Spleen (tissue), 11 donors: ENCODE results near the gene KRTAP1-5. TPM values are rescaled to one million over a fixed set of nuclear protein-coding genes. Genes with fewer than 3 reads are reported as not detected.

Source experiments
- DNase-seq: peaks from one replicate; pipeline ENCODE4 v3.0.0-alpha.2; 2020
- H3K27ac ChIP-seq, 8 donors: fragments of 200-600 bp; sonication (generic) in 7 of 8; 1 replicate in 4 of 8; 2 replicates in 4 of 8; pipeline versions ENCODE4 v1.5.0 to v1.8.0; 2016 to 2021; ENCODE audit warnings: inconsistent platforms in 4 of 8, mild to moderate bottlenecking in 4 of 8, moderate library complexity in 1 of 8
- H3K27me3 ChIP-seq, 7 donors: fragments of 200-600 bp; sonication (generic) in 6 of 7; replicated peaks in 1 of 7; 1 replicate in 4 of 7; 2 replicates in 3 of 7; pipeline versions ENCODE4 v1.5.0 to v1.8.0; 2016 to 2021; ENCODE audit warnings: inconsistent platforms in 3 of 7, mild to moderate bottlenecking in 1 of 7
- H3K36me3 ChIP-seq, 6 donors: fragments of 200-600 bp; sonication (generic) in 5 of 6; 1 replicate in 4 of 6; 2 replicates in 2 of 6; pipeline versions ENCODE4 v1.5.0 to v1.8.0; 2016 to 2021; ENCODE audit warnings: inconsistent platforms in 2 of 6
- H3K4me1 ChIP-seq, 6 donors: fragments of 200-600 bp; sonication (generic) in 5 of 6; 1 replicate in 3 of 6; 2 replicates in 3 of 6; pipeline versions ENCODE4 v1.5.0 to v1.8.0; 2016 to 2021; ENCODE audit warnings: inconsistent platforms in 3 of 6
- H3K4me3 ChIP-seq, 8 donors: fragments of 200-600 bp; sonication (generic) in 7 of 8; 1 replicate in 4 of 8; 2 replicates in 4 of 8; pipeline versions ENCODE4 v1.5.0 to v1.8.0; 2016 to 2021; ENCODE audit warnings: inconsistent platforms in 4 of 8, mild to moderate bottlenecking in 4 of 8, moderate library complexity in 2 of 8
- H3K9me3 ChIP-seq, 8 donors: fragments of 200-600 bp; sonication (generic) in 7 of 8; 1 replicate in 4 of 8; 2 replicates in 4 of 8; pipeline versions ENCODE4 v1.5.0 to v1.8.0; 2016 to 2021; ENCODE audit warnings: inconsistent platforms in 4 of 8
- POLR2A ChIP-seq, 3 donors: fragments of 450-650 bp; IDR thresholded peaks; one replicate each; pipeline ENCODE4 v1.5.1; 2017; ENCODE audit warnings: antibody characterized with exemption in 3 of 3, mild to moderate bottlenecking in 1 of 3
- POLR2AphosphoS5 ChIP-seq, 3 donors: sonication (generic); formaldehyde crosslinking; IDR thresholded peaks; one replicate each; pipeline ENCODE4 v1.5.1; 2017; ENCODE audit warnings: antibody characterized with exemption in 3 of 3
- WGBS, 5 donors: extraction: QIAGEN DNeasy Blood & Tissue Kit in 3 of 5; methylation state at CpG; one replicate each; pipeline versions ENCODE4 v1.1.5 to v1.1.7; 2013 to 2018; 5-methylcytosine and 5-hydroxymethylcytosine counted together
- intact Hi-C: fragments of 100-400 bp; cut with DNase I; formaldehyde crosslinking; loops from one replicate; pipeline ENCODE4 v1.15.0; 2023; ENCODE audit warnings: low total_unique reads
- polyA plus RNA-seq, 3 donors: library from polyadenylated mRNA; stranded (reverse); fragments of 200-250 nt; gene quantifications; one replicate each; pipeline ENCODE4 v1.2.1, GENCODE V29; 2013
- total RNA-seq, 7 donors: library from RNA; depleted of rRNA in 3 of 7; stranded (reverse); fragments of >200 nt in 3 of 7; fragmentation: NEBNext Ultra II Directional in 4 of 7; extraction: Animal tissue kit (Norgen Biotek cat#: 25700) in 4 of 7; gene quantifications; one replicate each; pipeline versions ENCODE4 v1.1.0 to v1.2.1, GENCODE V29; 2016 to 2021
- TF ChIP-seq, protein P1 (sequence below), 11 experiments: fragments of 200-600 bp in 7 of 11; fragments of 450-650 bp in 4 of 11; sonication (generic) in 4 of 11; IDR thresholded peaks in 8 of 11; conservative IDR thresholded peaks in 3 of 11; 1 replicate in 7 of 11; 2 replicates in 4 of 11; pipeline versions ENCODE4 v1.4.0 to v1.8.0; 2016 to 2021; ENCODE audit warnings: antibody characterized with exemption in 11 of 11, inconsistent platforms in 4 of 11, mild to moderate bottlenecking in 1 of 11
- donor health status: healthy with polysubstance abuse.
- donor health status: DM: no; HTN: no; CAD: no; lungs with moderate emphysema.
- donor health status: DM: no; HTN: no; CAD: no.
- donor health status: Bipolar disorder and iron deficiency.
- donor health status: healthy.
- donor health status: DM: no; HTN: no; CAD: no.
- donor health status: DM: yes; HTN: yes; CAD: no.

Gene KRTAP1-5
- total and polyA plus RNA-seq, 10 donors = not detected

DNA sequence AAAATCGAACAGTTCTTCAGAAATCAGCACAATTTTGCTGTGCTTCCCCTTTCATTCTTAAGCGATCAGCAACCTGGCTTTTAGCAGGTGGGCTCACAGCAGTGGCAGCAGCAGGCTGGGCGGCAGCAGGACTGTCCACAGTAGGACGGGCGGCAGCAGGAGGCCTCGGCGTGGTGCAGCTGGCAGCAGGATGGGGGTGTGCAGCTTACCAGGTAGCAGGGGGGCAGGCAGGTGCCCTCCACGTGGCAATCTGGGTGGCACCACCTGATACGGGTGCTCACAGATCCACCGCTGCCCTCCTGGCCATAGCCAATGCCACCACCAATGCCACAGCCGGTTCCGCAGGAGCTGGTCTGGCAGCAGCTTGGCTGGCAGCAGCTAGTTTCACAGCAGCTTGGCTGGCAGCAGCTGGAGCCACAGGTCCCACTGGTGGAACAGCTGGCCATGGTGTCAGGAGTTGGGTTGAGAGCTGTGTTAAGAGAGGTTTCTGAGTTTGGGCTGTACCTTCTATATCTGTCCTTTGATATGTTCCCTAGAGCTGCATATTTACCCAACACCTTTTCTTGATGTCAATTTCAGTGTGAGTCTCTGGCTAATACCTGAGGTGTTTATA, 2.7 kb upstream of the KRTAP1-5 start, which contains the start of gene KRTAP1-4:
TSS of gene KRTAP1-4 (minus strand) at position 563 of the 613 bp plus-strand sequence. CDS start at position 446, 117 bp downstream.
- WGBS, 5 donors = 84 to 92% (median 85%) methylated on average over 8 to 12 of the region's 12 CpGs
- Histone ChIP-seq H3K27me3 (peaks cover 0 to 23% (median 4%) of the 10 kb centered on the region in 7 donors), H3K9me3 (no peaks in the 10 kb centered on the region), H3K4me1 (no peaks in the 10 kb centered on the region), H3K27ac (no peak within 1 kb of the TSS), H3K36me3 (no peaks in the 10 kb centered on the region), H3K4me3 (no peak within 1 kb of the TSS)
- intact Hi-C loops = no loop called here
- no peak for DNase-seq
- TF ChIP-seq POLR2A (IDR thresholded peaks at IDR 0.05) (no peak), POLR2AphosphoS5 (IDR thresholded peaks at IDR 0.05) (no peak)
- TF ChIP-seq, protein P1, sequence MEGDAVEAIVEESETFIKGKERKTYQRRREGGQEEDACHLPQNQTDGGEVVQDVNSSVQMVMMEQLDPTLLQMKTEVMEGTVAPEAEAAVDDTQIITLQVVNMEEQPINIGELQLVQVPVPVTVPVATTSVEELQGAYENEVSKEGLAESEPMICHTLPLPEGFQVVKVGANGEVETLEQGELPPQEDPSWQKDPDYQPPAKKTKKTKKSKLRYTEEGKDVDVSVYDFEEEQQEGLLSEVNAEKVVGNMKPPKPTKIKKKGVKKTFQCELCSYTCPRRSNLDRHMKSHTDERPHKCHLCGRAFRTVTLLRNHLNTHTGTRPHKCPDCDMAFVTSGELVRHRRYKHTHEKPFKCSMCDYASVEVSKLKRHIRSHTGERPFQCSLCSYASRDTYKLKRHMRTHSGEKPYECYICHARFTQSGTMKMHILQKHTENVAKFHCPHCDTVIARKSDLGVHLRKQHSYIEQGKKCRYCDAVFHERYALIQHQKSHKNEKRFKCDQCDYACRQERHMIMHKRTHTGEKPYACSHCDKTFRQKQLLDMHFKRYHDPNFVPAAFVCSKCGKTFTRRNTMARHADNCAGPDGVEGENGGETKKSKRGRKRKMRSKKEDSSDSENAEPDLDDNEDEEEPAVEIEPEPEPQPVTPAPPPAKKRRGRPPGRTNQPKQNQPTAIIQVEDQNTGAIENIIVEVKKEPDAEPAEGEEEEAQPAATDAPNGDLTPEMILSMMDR (IDR thresholded peaks at IDR 0.05 in 8 of 11, conservative IDR thresholded peaks at IDR 0.05 in 3 of 11) = no peak

DNA sequence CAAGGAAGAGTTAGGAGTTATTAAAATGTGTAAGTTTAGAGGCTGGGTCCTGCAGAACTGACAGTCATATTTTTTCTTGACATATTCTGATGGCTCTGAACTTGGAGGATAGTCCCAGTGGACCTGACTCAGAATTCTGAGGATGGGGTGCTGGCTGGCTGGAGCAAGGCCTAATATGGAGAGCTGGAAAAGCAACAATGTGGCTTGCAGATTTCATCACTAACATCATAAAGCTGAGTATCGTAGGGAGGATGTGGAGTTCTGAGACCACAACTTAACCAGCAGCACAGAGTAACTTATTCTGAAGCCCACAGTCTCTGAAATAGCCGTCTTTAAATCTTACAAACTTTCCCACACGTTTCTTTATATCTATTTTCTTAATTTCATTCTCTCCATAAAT, 2.3 kb downstream of the KRTAP1-5 start:
- Histone ChIP-seq H3K36me3 (no peaks in the 10 kb centered on the region), H3K4me1 (no peaks in the 10 kb centered on the region), H3K27me3 (peaks cover 0 to 21% (median 2%) of the 10 kb centered on the region in 7 donors), H3K27ac (no peak overlapping the region), H3K9me3 (peaks cover 0 to 12% (median 0%) of the 10 kb centered on the region in 8 donors), H3K4me3 (no peak overlapping the region)
- 65 to 84% (median 78%) methylated on average over 3 of the region's 3 CpGs for WGBS, 5 donors
- no peak for DNase-seq
- intact Hi-C loops = no loop called here
- TF ChIP-seq POLR2AphosphoS5 (IDR thresholded peaks at IDR 0.05) (no peak), POLR2A (IDR thresholded peaks at IDR 0.05) (no peak)
- TF ChIP-seq, protein P1 (IDR thresholded peaks at IDR 0.05 in 8 of 11, conservative IDR thresholded peaks at IDR 0.05 in 3 of 11) = no peak

DNA sequence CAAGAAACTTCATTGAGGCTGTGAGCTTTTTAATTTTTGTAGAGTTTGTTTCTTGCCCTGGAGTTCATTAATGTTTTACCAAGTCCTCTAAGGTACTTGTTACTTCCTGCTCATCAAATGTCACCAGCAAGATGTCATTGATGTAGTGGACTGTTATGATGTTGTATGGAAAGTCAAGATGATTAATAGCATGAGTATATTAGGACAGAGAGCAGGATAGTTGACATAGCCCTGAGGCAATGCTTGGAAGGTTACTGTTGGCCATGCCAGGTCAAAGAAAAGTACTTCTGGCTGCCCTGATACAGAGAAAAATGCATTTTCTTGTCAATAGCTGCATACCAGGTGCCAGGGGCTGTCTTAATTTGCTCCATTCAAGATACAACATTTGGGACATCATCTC, 6.7 kb downstream of the KRTAP1-5 start:
- Histone ChIP-seq H3K36me3 (no peaks in the 10 kb centered on the region), H3K27ac (no peak overlapping the region), H3K4me3 (no peak overlapping the region), H3K27me3 (no peaks in the 10 kb centered on the region), H3K9me3 (peaks cover 0 to 12% (median 0%) of the 10 kb centered on the region in 8 donors), H3K4me1 (no peaks in the 10 kb centered on the region)
- TF ChIP-seq POLR2A (IDR thresholded peaks at IDR 0.05) = no peak
- TF ChIP-seq, protein P1 (IDR thresholded peaks at IDR 0.05 in 8 of 11, conservative IDR thresholded peaks at IDR 0.05 in 3 of 11) = no peak
- TF ChIP-seq POLR2AphosphoS5 (IDR thresholded peaks at IDR 0.05) = no peak
- DNase-seq = no peak
- intact Hi-C loops = no loop called here

DNA sequence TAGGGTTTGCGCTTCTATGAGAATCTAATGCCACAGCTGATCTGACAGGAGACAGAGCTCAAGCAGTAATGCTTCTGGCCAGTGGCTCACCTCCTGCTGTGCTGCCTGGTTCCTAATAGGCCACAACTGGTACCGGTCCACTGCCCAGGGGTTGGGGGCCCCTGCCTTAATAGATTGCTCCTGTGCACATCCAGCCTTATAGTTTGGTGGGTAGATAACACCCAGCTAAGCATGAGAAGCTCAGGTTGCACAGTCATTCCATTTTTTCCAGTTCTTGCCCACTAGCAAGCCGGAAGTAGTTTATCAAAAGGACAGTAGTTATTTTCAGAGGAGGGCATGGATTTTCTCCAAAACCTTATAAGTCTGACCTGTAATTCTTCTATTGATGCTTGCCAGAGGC, 7.6 kb downstream of the KRTAP1-5 start:
- DNase-seq = no peak
- intact Hi-C loops = no loop called here
- 90 to 100% (median 94%) methylated on average over 3 of the region's 3 CpGs for WGBS, 5 donors
- peaks cover 0 to 12% (median 0%) of the 10 kb centered on the region in 8 donors for H3K9me3 ChIP-seq
- H3K4me1 ChIP-seq = no peaks in the 10 kb centered on the region
- no peaks in the 10 kb centered on the region for H3K27me3 ChIP-seq
- H3K27ac ChIP-seq = no peak overlapping the region
- TF ChIP-seq, protein P1 (IDR thresholded peaks at IDR 0.05 in 8 of 11, conservative IDR thresholded peaks at IDR 0.05 in 3 of 11) = no peak
- no peak overlapping the region for H3K4me3 ChIP-seq
- no peaks in the 10 kb centered on the region for H3K36me3 ChIP-seq
